Smooth muscle cell (in vitro differentiated cells): ENCODE data around the gene FNBP1. TPM values are rescaled to one million over a fixed set of nuclear protein-coding genes. Genes with fewer than 3 reads are reported as not detected.

Experiments
- DNase-seq: peaks from one replicate; lab custom pipeline; 2025; ENCODE audit not compliant: unreplicated experiment; lab: John Stamatoyannopoulos, UW
- H2AFZ ChIP-seq: fragments of 200-600 bp; sonication (generic); 2 replicates; pipeline ENCODE4 v1.6.0; 2016; ENCODE audit warnings: antibody characterized with exemption, low read depth, mild to moderate bottlenecking
- H3F3A ChIP-seq: fragments of 200-600 bp; sonication (generic); 2 replicates; pipeline ENCODE4 v1.6.0; 2017; ENCODE audit warnings: antibody characterized with exemption, low read depth
- H3K27ac ChIP-seq: fragments of 200-600 bp; sonication (generic); 2 replicates; pipeline ENCODE4 v1.5.1; 2016; ENCODE audit warnings: low read depth, mild to moderate bottlenecking
- H3K27me3 ChIP-seq: fragments of 200-600 bp; sonication (generic); 2 replicates; pipeline ENCODE4 v1.6.1; 2016; ENCODE audit warnings: low read depth, mild to moderate bottlenecking
- H3K36me3 ChIP-seq: fragments of 200-600 bp; sonication (generic); 2 replicates; pipeline ENCODE4 v1.5.1; 2016; ENCODE audit warnings: low read depth
- H3K4me1 ChIP-seq: fragments of 200-600 bp; sonication (generic); 2 replicates; pipeline ENCODE4 v1.5.1; 2016; ENCODE audit warnings: low read depth
- H3K4me2 ChIP-seq: fragments of 200-600 bp; sonication (generic); 2 replicates; pipeline ENCODE4 v1.6.0; 2016; ENCODE audit warnings: mild to moderate bottlenecking
- H3K4me3 ChIP-seq: fragments of 200-600 bp; sonication (generic); 2 replicates; pipeline ENCODE4 v1.5.1; 2016; ENCODE audit warnings: mild to moderate bottlenecking
- H3K79me2 ChIP-seq: fragments of 200-600 bp; sonication (generic); 2 replicates; pipeline ENCODE4 v1.6.0; 2016; ENCODE audit warnings: low read depth, mild to moderate bottlenecking
- H3K9ac ChIP-seq: fragments of 200-600 bp; sonication (generic); 2 replicates; pipeline ENCODE4 v1.6.0; 2016; ENCODE audit warnings: low read depth
- H3K9me3 ChIP-seq: fragments of 200-600 bp; sonication (generic); replicated peaks from 2 replicates; pipeline ENCODE4 v1.5.1; 2016; ENCODE audit warnings: low read depth
- H4K20me1 ChIP-seq: fragments of 200-600 bp; sonication (generic); 2 replicates; pipeline ENCODE4 v1.6.0; 2016; ENCODE audit warnings: low read depth
- WGBS: methylation state at CpG from one replicate; pipeline ENCODE4 v1.1.7; 2016; ENCODE audit warnings: low lambda C conversion rate; 5-methylcytosine and 5-hydroxymethylcytosine counted together
- polyA plus RNA-seq: library from polyadenylated mRNA; unstranded; fragments of >200 nt; fragmentation: Nextera tagmentation; extraction: Ambion mirVana; gene quantifications from 2 replicates; pipeline ENCODE4 v1.2.1, GENCODE V29; 2016
- total RNA-seq: library from RNA; depleted of rRNA; stranded (reverse); fragments of >200 nt; gene quantifications from 2 replicates; pipeline ENCODE4 v1.2.3, GENCODE V29; 2014
- TF ChIP-seq, protein P1 (sequence below): fragments of 200-600 bp; sonication (generic); IDR thresholded peaks from 2 replicates; pipeline ENCODE4 v1.5.1; 2017; ENCODE audit warnings: borderline replicate concordance, mild to moderate bottlenecking, antibody characterized with exemption; ENCODE audit not compliant: insufficient read depth, poor library complexity, severe bottlenecking

FNBP1 gene
- total and polyA plus RNA-seq, 2 experiments from 2014 or later: 17.1 to 17.2 TPM

DNA sequence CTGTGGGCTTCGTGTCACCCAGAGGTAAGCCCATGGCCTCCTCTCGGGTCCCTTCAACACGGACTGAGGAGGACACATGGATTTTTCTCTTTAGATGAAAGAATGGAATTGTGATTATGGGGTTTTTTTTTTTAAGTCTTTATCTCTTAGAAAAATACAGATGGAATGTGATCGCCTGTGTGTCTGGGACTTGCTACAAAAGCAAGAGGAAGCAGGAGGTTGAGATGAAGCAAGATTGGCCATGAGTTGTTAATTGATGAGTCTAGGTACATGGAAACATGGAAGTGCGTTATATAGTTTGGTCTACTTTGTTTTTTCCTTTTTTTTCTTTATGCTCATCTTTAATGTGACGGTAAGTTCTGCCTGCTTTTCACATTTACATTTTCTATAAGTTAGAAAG, 193.1 kb downstream of the FNBP1 start:
- H3K27ac ChIP-seq: no peak overlapping the region
- TF ChIP-seq, protein P1, sequence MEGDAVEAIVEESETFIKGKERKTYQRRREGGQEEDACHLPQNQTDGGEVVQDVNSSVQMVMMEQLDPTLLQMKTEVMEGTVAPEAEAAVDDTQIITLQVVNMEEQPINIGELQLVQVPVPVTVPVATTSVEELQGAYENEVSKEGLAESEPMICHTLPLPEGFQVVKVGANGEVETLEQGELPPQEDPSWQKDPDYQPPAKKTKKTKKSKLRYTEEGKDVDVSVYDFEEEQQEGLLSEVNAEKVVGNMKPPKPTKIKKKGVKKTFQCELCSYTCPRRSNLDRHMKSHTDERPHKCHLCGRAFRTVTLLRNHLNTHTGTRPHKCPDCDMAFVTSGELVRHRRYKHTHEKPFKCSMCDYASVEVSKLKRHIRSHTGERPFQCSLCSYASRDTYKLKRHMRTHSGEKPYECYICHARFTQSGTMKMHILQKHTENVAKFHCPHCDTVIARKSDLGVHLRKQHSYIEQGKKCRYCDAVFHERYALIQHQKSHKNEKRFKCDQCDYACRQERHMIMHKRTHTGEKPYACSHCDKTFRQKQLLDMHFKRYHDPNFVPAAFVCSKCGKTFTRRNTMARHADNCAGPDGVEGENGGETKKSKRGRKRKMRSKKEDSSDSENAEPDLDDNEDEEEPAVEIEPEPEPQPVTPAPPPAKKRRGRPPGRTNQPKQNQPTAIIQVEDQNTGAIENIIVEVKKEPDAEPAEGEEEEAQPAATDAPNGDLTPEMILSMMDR: no peak
- no peaks in the 10 kb centered on the region for H3K27me3 ChIP-seq
- H3K4me1 ChIP-seq: no peaks in the 10 kb centered on the region
- H3K9ac ChIP-seq: no peak overlapping the region
- WGBS: 86% methylated on average over 6 of the region's 6 CpGs
- H3K36me3 ChIP-seq: no peaks in the 10 kb centered on the region
- H3K9me3 ChIP-seq: no peaks in the 10 kb centered on the region
- peaks cover 31% of the 10 kb centered on the region for H4K20me1 ChIP-seq
- H3F3A ChIP-seq: no peaks in the 10 kb centered on the region
- no peak overlapping the region for H3K4me2 ChIP-seq
- H2AFZ ChIP-seq: no peak overlapping the region
- no peak overlapping the region for H3K4me3 ChIP-seq
- DNase-seq: no peak
- no peaks in the 10 kb centered on the region for H3K79me2 ChIP-seq

DNA sequence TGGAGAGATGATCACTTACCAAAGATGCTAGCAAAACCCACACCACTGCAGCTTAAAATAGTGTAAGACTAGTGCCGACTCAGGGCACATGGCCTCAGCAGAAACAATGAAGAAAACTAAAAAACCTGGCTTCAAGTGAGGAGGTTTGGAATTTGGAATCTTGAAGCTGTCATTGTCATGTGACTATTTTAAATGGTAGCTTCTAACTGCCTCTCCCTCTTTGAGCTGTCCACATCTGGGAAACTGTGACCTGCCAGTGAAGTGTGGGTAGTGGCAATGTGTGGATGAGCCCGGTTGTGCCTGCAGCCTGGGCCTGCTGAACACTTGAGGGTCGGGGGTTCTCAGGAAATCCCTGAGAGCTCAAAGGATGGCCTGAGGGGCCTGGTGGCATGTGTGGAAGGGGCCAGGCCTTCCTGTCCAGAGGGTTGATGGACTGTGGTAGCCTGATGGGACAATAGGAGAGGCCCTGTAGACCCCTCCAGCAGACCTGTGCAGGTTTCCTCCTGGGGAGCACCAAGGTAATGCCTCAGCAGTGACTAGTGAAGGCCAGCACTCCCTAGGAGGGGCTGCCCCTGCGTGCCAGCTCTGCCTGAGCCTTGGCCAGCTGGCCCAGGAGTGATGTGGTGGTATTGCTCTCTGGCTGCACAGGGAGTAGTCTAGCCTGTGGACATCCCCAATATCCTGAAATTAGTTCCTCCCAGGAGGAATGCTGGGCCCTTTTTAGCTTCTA, 194.1 kb downstream of the FNBP1 start:
- Histone ChIP-seq H3K36me3 (no peaks in the 10 kb centered on the region), H3K79me2 (no peaks in the 10 kb centered on the region), H3K9me3 (no peaks in the 10 kb centered on the region), H3K4me3 (no peak overlapping the region), H3K27me3 (no peaks in the 10 kb centered on the region), H3K4me2 (no peak overlapping the region), H2AFZ (no peak overlapping the region), H3F3A (no peaks in the 10 kb centered on the region), H4K20me1 (peaks cover 35% of the 10 kb centered on the region), H3K4me1 (no peaks in the 10 kb centered on the region), H3K9ac (no peak overlapping the region), H3K27ac (no peak overlapping the region)
- WGBS: 79% methylated on average over 4 of the region's 4 CpGs
- TF ChIP-seq, protein P1: no peak
- DNase-seq: no peak

DNA sequence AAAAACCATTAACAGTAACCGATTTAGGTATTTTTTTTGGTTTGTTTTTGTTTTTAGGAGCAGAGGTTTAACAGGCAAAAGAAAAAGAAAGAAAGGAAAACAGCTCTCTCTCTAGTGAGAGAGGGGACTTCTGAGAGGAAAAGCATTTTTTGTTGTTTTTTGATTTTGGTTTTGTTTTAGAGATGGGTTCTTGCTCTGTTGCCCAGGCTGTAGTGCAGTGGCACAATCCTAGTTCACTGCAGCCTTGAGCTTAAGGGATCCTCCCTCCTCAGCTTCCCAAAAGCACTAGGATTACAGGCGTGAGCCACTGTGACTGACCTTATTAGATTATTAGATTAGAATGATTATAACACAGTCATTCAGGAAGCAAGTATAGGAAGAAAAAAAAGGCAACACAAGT, 197.6 kb downstream of the FNBP1 start:
- H3K27ac ChIP-seq: no peak overlapping the region
- H4K20me1 ChIP-seq: peaks cover 53% of the 10 kb centered on the region
- no peaks in the 10 kb centered on the region for H3K4me1 ChIP-seq
- H3K79me2 ChIP-seq: peaks cover 16% of the 10 kb centered on the region
- 69% methylated on average over 2 of the region's 2 CpGs for WGBS
- no peak overlapping the region for H3K9ac ChIP-seq
- no peaks in the 10 kb centered on the region for H3F3A ChIP-seq
- no peaks in the 10 kb centered on the region for H3K9me3 ChIP-seq
- no peaks in the 10 kb centered on the region for H3K27me3 ChIP-seq
- no peak overlapping the region for H3K4me3 ChIP-seq
- no peak overlapping the region for H3K4me2 ChIP-seq
- H2AFZ ChIP-seq: no peak overlapping the region
- TF ChIP-seq, protein P1: no peak
- H3K36me3 ChIP-seq: no peaks in the 10 kb centered on the region
- DNase-seq: no peak

DNA sequence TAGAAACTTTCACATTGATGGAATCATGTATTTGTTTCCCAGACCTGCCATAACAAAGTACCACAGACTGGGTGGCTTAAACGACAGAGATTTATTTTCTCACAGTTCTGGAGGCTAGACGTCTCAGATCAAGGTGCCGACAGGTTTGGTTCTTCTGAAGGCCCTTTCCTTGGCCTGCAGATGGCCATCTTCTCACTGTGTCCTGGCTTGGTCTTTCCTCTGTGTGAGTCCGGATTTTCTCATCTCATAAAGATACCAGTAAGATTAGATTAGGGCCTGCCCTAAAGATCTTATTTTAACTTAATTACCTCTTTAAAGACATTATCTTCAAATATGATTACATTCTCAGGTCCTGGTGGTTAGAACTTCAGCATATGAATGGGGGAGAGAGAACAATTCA, 201.9 kb downstream of the FNBP1 start:
- H3K27me3 ChIP-seq: no peaks in the 10 kb centered on the region
- peaks cover 16% of the 10 kb centered on the region for H3F3A ChIP-seq
- no peak overlapping the region for H2AFZ ChIP-seq
- 60% methylated on average over 4 of the region's 4 CpGs for WGBS
- H3K79me2 ChIP-seq: peaks cover 36% of the 10 kb centered on the region
- no peak overlapping the region for H3K4me2 ChIP-seq
- no peak overlapping the region for H3K4me3 ChIP-seq
- no peak overlapping the region for H3K27ac ChIP-seq
- TF ChIP-seq, protein P1: no peak
- DNase-seq: no peak
- H4K20me1 ChIP-seq: peaks cover 49% of the 10 kb centered on the region
- no peaks in the 10 kb centered on the region for H3K36me3 ChIP-seq
- peaks cover 5% of the 10 kb centered on the region for H3K4me1 ChIP-seq
- H3K9ac ChIP-seq: no peak overlapping the region
- H3K9me3 ChIP-seq: no peaks in the 10 kb centered on the region
